ENCODE measurements around the gene EARS2. TPM values are rescaled to one million over a fixed set of nuclear protein-coding genes. Genes with fewer than 3 reads are reported as not detected.

Gene EARS2
- total RNA-seq, 3 donors from 2014 or later = 30.8 to 37.1 (median 33.3) TPM

DNA sequence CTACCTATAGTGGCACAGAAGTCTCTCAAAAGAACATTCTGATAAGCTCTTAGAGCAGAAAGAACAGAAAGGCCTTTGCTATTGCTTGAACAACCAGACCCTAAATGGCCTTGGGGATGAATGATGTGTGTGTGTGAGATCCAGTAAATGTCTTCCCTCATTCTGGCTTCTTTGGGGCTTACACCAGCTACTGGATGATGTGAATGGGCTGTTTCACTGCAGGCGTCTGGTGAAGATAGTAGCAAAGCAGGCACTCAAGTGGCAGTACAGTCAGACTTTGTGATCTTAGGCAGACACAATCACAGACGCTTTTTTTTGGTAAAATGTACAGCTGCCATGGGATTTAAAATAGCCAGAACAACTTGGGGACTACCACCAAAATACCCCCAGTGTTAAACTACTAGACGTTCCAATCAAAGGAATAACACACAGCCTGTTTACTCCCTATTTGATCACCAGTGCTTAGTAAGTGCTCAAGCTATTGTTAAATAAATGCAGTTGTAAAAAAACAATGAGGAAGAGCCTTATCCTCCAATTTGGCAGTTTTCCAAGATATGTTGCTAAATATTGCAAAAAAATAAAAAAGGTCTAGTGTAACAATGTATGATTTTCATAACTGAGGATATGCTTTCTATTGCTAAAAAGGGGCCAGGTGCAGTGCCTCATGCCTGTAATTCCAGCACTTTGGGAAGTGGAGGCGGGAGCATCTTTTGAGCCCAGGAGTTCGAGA is 21.1 kb upstream of the EARS2 start:
- ATAC-seq = no peak
- Mint-ChIP-seq H3K27me3 (ENCODE audit: low read depth) (no peaks in the 10 kb centered on the region), H3K36me3 (ENCODE audit: insufficient read depth) (peaks cover 13% of the 10 kb centered on the region), H3K4me3 (no peak overlapping the region), H3K9me3 (no peaks in the 10 kb centered on the region), H3K4me1 (ENCODE audit: low read depth) (no peaks in the 10 kb centered on the region)
- no peak for DNase-seq

DNA sequence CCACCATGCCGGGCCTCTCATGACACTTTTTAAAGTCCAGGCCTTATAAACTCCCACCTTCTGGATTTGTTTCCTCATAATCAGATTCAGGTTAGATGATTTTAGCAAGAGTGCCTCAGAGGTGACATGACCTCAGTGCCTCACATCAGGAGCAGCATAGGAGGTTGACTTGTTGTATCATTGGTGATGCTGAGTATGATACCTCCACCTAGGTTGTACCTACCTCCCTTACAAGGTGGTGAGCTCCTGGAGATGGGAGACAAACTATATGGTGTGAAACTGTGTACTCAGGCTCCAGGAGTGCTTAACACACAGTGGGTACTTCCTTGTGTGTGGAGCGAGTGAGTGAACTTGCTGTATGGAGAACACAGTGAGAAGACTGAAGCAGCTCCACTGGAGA is 20.3 kb upstream of the EARS2 start:
- no peak for ATAC-seq
- peaks cover 16% of the 10 kb centered on the region for H3K36me3 Mint-ChIP-seq (ENCODE audit: insufficient read depth)
- H3K4me3 Mint-ChIP-seq = no peak overlapping the region
- no peaks in the 10 kb centered on the region for H3K9me3 Mint-ChIP-seq
- H3K4me1 Mint-ChIP-seq (ENCODE audit: low read depth) = no peaks in the 10 kb centered on the region
- DNase-seq = no peak
- no peaks in the 10 kb centered on the region for H3K27me3 Mint-ChIP-seq (ENCODE audit: low read depth)

- no peak overlapping the region for H3K4me3 Mint-ChIP-seq
- H3K27me3 Mint-ChIP-seq (ENCODE audit: low read depth) = no peaks in the 10 kb centered on the region
- ATAC-seq = no peak
- no peaks in the 10 kb centered on the region for H3K9me3 Mint-ChIP-seq
- peaks cover 25% of the 10 kb centered on the region for H3K36me3 Mint-ChIP-seq (ENCODE audit: insufficient read depth)
- H3K4me1 Mint-ChIP-seq (ENCODE audit: low read depth) = no peaks in the 10 kb centered on the region
- no peak for DNase-seq
Measured at GRCh38 chr16:23575834-23576233, 18.7 kb upstream of the EARS2 start.

DNA sequence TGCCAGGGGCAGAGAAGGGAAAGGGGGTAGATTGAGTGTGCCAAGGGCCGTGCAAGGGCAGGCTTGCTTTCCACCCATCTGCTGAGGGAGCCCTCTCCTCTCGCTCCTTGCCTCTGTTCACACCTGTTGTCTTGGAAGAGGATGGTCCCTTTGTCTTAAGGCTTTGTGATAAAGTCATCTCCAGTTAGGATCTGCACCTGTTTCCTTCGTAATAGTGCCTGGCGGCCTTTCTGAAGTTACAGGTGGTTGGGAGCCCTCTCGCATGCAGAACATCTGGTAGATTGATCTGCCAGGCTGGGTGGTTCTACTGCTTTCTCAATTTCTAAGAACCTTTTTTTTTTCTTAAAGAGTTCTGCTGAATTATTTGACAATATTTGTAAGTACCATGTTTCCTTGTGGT is 16.7 kb upstream of the EARS2 start:
- no peak for DNase-seq

GRCh38 chr16:23572394-23572793 is 15.2 kb upstream of the EARS2 start:
- Mint-ChIP-seq H3K36me3 (ENCODE audit: insufficient read depth) (peaks cover 35% of the 10 kb centered on the region), H3K27me3 (ENCODE audit: low read depth) (no peaks in the 10 kb centered on the region), H3K9me3 (no peaks in the 10 kb centered on the region), H3K4me3 (no peak overlapping the region), H3K4me1 (ENCODE audit: low read depth) (peaks cover 2% of the 10 kb centered on the region)
- ATAC-seq (no peak), DNase-seq (no peak)

More for the DNA sequence above, 16.7 kb upstream of the EARS2 start:
- H3K9me3 Mint-ChIP-seq = no peaks in the 10 kb centered on the region
- H3K27me3 Mint-ChIP-seq (ENCODE audit: low read depth) = no peaks in the 10 kb centered on the region
- H3K4me1 Mint-ChIP-seq (ENCODE audit: low read depth) = peaks cover 2% of the 10 kb centered on the region
- H3K4me3 Mint-ChIP-seq = no peak overlapping the region
- ATAC-seq = no peak
- H3K36me3 Mint-ChIP-seq (ENCODE audit: insufficient read depth) = peaks cover 28% of the 10 kb centered on the region

GRCh38 chr16:23571895-23572294 is 14.7 kb upstream of the EARS2 start:
- H3K36me3 Mint-ChIP-seq (ENCODE audit: insufficient read depth) = peaks cover 39% of the 10 kb centered on the region
- H3K4me3 Mint-ChIP-seq = no peak overlapping the region
- DNase-seq = no peak
- H3K4me1 Mint-ChIP-seq (ENCODE audit: low read depth) = peaks cover 2% of the 10 kb centered on the region
- H3K27me3 Mint-ChIP-seq (ENCODE audit: low read depth) = no peaks in the 10 kb centered on the region
- H3K9me3 Mint-ChIP-seq = no peaks in the 10 kb centered on the region
- no peak for ATAC-seq

DNA sequence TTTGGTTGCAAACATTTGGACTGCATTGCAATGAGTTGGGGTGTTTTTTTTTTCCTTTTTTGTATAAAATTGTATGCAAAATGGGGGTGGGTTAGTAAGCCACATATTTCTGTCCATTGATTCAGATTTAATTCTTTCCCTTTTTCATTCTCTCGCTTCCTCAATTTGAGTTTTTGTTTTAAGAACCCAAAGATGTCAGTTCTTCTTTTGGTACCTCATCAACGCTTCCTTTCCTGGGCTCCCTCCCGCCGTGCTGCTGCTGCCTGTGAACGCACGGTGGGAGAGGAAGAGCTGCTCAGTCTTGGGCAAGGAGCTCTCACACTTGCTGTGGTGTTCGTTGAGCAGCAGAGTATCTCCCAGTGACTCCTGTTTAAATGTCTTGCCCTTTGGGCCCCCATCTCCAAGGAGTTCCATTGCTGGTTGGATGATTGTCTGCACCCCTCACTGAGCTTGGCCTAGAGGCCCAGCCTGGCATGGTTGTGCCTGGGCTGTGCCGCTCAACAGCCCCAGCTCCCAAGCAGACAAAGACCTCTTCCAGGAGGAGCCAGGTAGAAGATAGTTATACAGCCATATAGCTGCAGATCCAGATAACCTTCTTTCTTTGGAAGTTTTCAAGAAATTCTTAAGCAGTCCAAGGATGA is 14.0 kb upstream of the EARS2 start:
- H3K4me3 Mint-ChIP-seq = no peak overlapping the region
- peaks cover 44% of the 10 kb centered on the region for H3K36me3 Mint-ChIP-seq (ENCODE audit: insufficient read depth)
- no peaks in the 10 kb centered on the region for H3K9me3 Mint-ChIP-seq
- DNase-seq (no peak), ATAC-seq (no peak)
- no peaks in the 10 kb centered on the region for H3K27me3 Mint-ChIP-seq (ENCODE audit: low read depth)
- H3K4me1 Mint-ChIP-seq (ENCODE audit: low read depth) = peaks cover 2% of the 10 kb centered on the region

DNA sequence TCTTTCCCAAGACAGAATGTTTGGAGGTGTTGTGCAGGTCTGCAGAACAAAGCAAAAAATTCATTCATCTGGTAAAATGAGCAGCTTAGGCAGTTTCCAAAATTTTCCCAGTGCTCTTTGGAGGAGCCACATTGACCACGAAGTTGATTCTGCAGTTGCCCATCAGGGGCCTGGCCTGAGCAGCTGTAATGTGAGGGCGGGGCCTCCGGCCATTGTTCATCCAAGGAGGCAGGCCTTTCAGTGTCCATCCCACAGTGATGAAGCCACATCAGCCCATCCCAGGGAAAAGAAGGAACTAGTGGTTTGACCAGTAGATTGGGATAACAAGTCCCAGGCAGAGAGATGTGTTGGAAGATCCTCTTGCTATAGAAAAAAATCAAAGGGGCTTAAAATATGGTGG is 10.5 kb upstream of the EARS2 start:
- DNase-seq (no peak), ATAC-seq (no peak)
- Mint-ChIP-seq H3K36me3 (ENCODE audit: insufficient read depth) (peaks cover 53% of the 10 kb centered on the region), H3K9me3 (no peaks in the 10 kb centered on the region), H3K27me3 (ENCODE audit: low read depth) (no peaks in the 10 kb centered on the region), H3K4me1 (ENCODE audit: low read depth) (peaks cover 2% of the 10 kb centered on the region), H3K4me3 (no peak overlapping the region)

DNA sequence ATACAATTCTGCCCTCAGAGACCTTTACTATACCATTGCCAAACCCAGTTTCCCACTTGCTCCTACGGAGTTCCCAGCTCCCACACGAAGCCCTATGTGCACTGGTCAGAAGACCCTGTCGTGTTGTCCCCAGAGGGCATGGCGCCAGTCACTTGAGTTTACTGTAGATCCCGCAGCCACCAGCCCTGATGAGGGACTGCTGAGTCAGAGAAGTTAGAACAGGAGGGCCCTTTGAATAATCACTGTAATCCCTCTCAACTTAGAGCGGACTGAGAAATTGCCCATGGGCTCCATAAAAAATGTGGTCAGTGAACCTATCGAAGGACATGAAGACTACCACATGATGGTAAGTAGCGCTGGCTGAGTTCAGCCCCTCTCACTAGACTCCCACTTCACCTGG is 9.6 kb upstream of the EARS2 start:
- H3K36me3 Mint-ChIP-seq (ENCODE audit: insufficient read depth) = peaks cover 52% of the 10 kb centered on the region
- ATAC-seq (no peak), DNase-seq (no peak)
- H3K4me1 Mint-ChIP-seq (ENCODE audit: low read depth) = peaks cover 2% of the 10 kb centered on the region
- no peaks in the 10 kb centered on the region for H3K9me3 Mint-ChIP-seq
- no peaks in the 10 kb centered on the region for H3K27me3 Mint-ChIP-seq (ENCODE audit: low read depth)
- H3K4me3 Mint-ChIP-seq = no peak overlapping the region

DNA sequence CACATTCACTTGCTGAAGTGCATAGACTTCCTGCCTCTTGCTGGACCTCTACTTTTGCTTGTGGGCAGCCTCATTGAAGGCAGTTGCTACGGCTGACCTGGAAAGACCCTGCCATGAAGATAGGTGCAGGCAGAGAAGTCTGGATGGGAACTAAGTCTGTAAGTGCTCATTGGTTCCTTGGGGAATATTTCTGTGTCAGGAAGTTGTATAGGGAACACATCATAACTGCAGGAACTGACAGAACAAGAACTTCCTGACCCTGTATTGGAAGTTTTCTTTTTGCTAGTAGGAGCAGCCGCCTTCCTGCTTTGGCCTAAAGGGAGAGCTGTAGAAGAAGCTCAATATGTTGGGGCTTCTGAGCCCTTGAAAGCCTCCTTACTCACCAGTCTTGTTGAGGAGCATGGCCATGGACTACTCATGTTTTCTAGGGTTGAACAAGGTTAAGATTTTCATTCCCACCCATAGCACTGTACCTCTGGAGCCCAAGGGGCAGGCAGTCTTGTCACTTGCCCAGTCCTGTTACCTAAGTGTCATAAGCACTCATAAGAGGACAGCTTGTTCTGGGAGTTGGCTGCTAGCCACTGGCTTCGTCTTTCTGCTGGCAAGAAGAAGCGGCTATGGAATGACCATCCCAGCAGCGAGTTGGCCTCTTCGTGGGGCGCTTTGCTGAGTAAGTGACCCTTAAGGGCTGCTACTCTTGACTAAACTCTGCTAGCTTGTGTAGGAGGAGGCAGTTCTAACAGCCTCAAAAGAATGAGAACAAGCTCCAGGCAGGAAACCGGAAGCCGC is 7.6 kb upstream of the EARS2 start:
- no peak for ATAC-seq
- Mint-ChIP-seq H3K36me3 (ENCODE audit: insufficient read depth) (peaks cover 55% of the 10 kb centered on the region), H3K27me3 (ENCODE audit: low read depth) (no peaks in the 10 kb centered on the region), H3K4me3 (no peak overlapping the region), H3K4me1 (ENCODE audit: low read depth) (peaks cover 12% of the 10 kb centered on the region), H3K9me3 (no peaks in the 10 kb centered on the region)
- no peak for DNase-seq

DNA sequence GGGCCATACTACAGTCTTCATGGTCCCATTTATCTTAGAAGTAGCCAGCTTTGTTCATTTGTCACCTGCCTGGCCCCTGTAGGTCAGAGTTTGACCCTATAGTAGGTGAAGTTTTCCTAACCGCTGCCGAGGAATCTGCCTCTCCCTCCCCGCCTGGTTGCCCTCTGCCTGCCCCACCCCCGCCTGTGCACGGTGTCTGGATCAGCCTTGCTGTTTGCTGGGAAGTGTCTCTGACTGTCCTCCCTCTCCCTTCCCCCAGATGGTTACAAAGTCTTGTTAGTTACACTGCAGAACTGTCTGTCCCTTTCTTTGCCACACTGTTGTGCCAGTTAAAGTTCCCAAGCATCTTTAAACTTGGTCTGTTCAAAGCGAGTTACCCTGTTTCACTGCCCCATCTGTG is 6.0 kb upstream of the EARS2 start:
- ATAC-seq (no peak), DNase-seq (no peak)
- Mint-ChIP-seq H3K36me3 (ENCODE audit: insufficient read depth) (peaks cover 50% of the 10 kb centered on the region), H3K9me3 (no peaks in the 10 kb centered on the region), H3K4me3 (no peak overlapping the region), H3K4me1 (ENCODE audit: low read depth) (peaks cover 25% of the 10 kb centered on the region), H3K27me3 (ENCODE audit: low read depth) (no peaks in the 10 kb centered on the region)

DNA sequence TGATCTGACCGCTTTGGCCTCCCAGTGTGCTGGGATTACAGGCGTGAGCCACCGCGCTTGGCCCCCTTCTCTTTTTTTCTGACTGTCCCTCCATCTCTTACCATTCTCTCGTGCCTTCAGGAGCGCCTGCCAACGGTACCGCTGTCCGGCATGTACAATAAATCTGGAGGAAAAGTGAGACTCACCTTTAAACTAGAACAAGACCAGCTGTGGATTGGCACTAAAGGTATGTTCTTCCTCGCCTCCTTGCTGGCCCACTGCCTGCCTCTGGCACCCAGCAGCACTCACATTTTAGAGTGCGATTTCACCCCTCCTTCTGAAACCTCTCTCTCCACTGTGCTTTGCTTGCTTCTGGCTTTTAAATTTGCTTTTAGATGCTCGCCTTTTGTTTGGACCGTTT is 5.4 kb upstream of the EARS2 start:
- peaks cover 25% of the 10 kb centered on the region for H3K4me1 Mint-ChIP-seq (ENCODE audit: low read depth)
- no peaks in the 10 kb centered on the region for H3K27me3 Mint-ChIP-seq (ENCODE audit: low read depth)
- no peak for ATAC-seq
- no peak overlapping the region for H3K4me3 Mint-ChIP-seq
- no peaks in the 10 kb centered on the region for H3K9me3 Mint-ChIP-seq
- DNase-seq = no peak
- peaks cover 45% of the 10 kb centered on the region for H3K36me3 Mint-ChIP-seq (ENCODE audit: insufficient read depth)

GRCh38 chr16:23561586-23561985 is 4.4 kb upstream of the EARS2 start:
- H3K9me3 Mint-ChIP-seq = no peaks in the 10 kb centered on the region
- H3K27me3 Mint-ChIP-seq (ENCODE audit: low read depth) = no peaks in the 10 kb centered on the region
- no peak for ATAC-seq
- H3K36me3 Mint-ChIP-seq (ENCODE audit: insufficient read depth) = peaks cover 37% of the 10 kb centered on the region
- H3K4me3 Mint-ChIP-seq = no peak overlapping the region
- no peak for DNase-seq
- H3K4me1 Mint-ChIP-seq (ENCODE audit: low read depth) = peaks cover 30% of the 10 kb centered on the region

- peak; percentile 4 for DNase-seq
- Mint-ChIP-seq H3K27me3 (ENCODE audit: low read depth) (no peaks in the 10 kb centered on the region), H3K9me3 (no peaks in the 10 kb centered on the region), H3K36me3 (ENCODE audit: insufficient read depth) (peaks cover 17% of the 10 kb centered on the region), H3K4me1 (ENCODE audit: low read depth) (peaks cover 36% of the 10 kb centered on the region), H3K4me3 (peak overlapping the region; percentile 95)
- peak; percentile 13 to 16 for ATAC-seq
Measured at GRCh38 chr16:23557779-23558702, 891 bp upstream of the EARS2 start.
